Measurements from ENCODE around the gene ANKRD39.

GRCh38 chr2:96801005-96801785 is 56.6 kb downstream of the ANKRD39 start:
- TF ChIP-seq POLR2A (IDR thresholded peaks at IDR 0.05) (no peak), CTCF (IDR thresholded peaks at IDR 0.05) (peak; percentile 31 to 66 (median 55))

Data from testis (tissue), 2 donors.